ENCODE measurements around the gene ZC3H8. TPM values are rescaled to one million over a fixed set of nuclear protein-coding genes. Genes with fewer than 3 reads are reported as not detected.

ZC3H8 gene
- total RNA-seq, 1 donor from 2014 or later, result 6.4 TPM

GRCh38 chr2:112187805-112188596 is 66.8 kb downstream of the ZC3H8 start:
- H3K27ac Mint-ChIP-seq (ENCODE audit: unreplicated experiment), result no peak overlapping the region
- H3K27me3 Mint-ChIP-seq (ENCODE audit: low read depth), result no peaks in the 10 kb centered on the region
- H3K36me3 Mint-ChIP-seq (ENCODE audit: low read depth), result no peaks in the 10 kb centered on the region
- DNase-seq (ENCODE audit: low spot score), result no peak
- H3K4me1 Mint-ChIP-seq (ENCODE audit: low read depth), result peaks cover 3% of the 10 kb centered on the region
- TF ChIP-seq CTCF (IDR thresholded peaks at IDR 0.05), result no peak
- no peak overlapping the region for H3K4me3 Mint-ChIP-seq (ENCODE audit: unreplicated experiment)
- no peaks in the 10 kb centered on the region for H3K9me3 Mint-ChIP-seq (ENCODE audit: low read depth)

- Mint-ChIP-seq H3K4me3 (ENCODE audit: unreplicated experiment) (no peak overlapping the region), H3K9me3 (ENCODE audit: low read depth) (no peaks in the 10 kb centered on the region), H3K27me3 (ENCODE audit: low read depth) (no peaks in the 10 kb centered on the region), H3K36me3 (ENCODE audit: low read depth) (no peaks in the 10 kb centered on the region), H3K27ac (ENCODE audit: unreplicated experiment) (no peak overlapping the region), H3K4me1 (ENCODE audit: low read depth) (peaks cover 3% of the 10 kb centered on the region)
- TF ChIP-seq CTCF (IDR thresholded peaks at IDR 0.05), result no peak
- no peak for DNase-seq (ENCODE audit: low spot score)
Observed at GRCh38 chr2:112187046-112187715, 67.7 kb downstream of the ZC3H8 start.

- H3K36me3 Mint-ChIP-seq (ENCODE audit: low read depth), result no peaks in the 10 kb centered on the region
- H3K27ac Mint-ChIP-seq (ENCODE audit: unreplicated experiment), result no peak overlapping the region
- H3K4me1 Mint-ChIP-seq (ENCODE audit: low read depth), result peaks cover 3% of the 10 kb centered on the region
- no peaks in the 10 kb centered on the region for H3K27me3 Mint-ChIP-seq (ENCODE audit: low read depth)
- TF ChIP-seq CTCF (IDR thresholded peaks at IDR 0.05), result no peak
- no peak for DNase-seq (ENCODE audit: low spot score)
- no peak overlapping the region for H3K4me3 Mint-ChIP-seq (ENCODE audit: unreplicated experiment)
- H3K9me3 Mint-ChIP-seq (ENCODE audit: low read depth), result no peaks in the 10 kb centered on the region
Observed at GRCh38 chr2:112185131-112185530, 69.7 kb downstream of the ZC3H8 start.

- H3K9me3 Mint-ChIP-seq (ENCODE audit: low read depth), result peaks cover 8% of the 10 kb centered on the region
- H3K27ac Mint-ChIP-seq (ENCODE audit: unreplicated experiment), result no peak overlapping the region
- TF ChIP-seq CTCF (IDR thresholded peaks at IDR 0.05), result no peak
- no peak for DNase-seq (ENCODE audit: low spot score)
- peaks cover 3% of the 10 kb centered on the region for H3K4me1 Mint-ChIP-seq (ENCODE audit: low read depth)
- peaks cover 6% of the 10 kb centered on the region for H3K36me3 Mint-ChIP-seq (ENCODE audit: low read depth)
- no peak overlapping the region for H3K4me3 Mint-ChIP-seq (ENCODE audit: unreplicated experiment)
- no peaks in the 10 kb centered on the region for H3K27me3 Mint-ChIP-seq (ENCODE audit: low read depth)
Observed at GRCh38 chr2:112184121-112184520, 70.7 kb downstream of the ZC3H8 start.

- peaks cover 10% of the 10 kb centered on the region for H3K9me3 Mint-ChIP-seq (ENCODE audit: low read depth)
- H3K27me3 Mint-ChIP-seq (ENCODE audit: low read depth), result no peaks in the 10 kb centered on the region
- no peak overlapping the region for H3K27ac Mint-ChIP-seq (ENCODE audit: unreplicated experiment)
- no peak for DNase-seq (ENCODE audit: low spot score)
- TF ChIP-seq CTCF (IDR thresholded peaks at IDR 0.05), result no peak
- peaks cover 6% of the 10 kb centered on the region for H3K36me3 Mint-ChIP-seq (ENCODE audit: low read depth)
- H3K4me1 Mint-ChIP-seq (ENCODE audit: low read depth), result peaks cover 3% of the 10 kb centered on the region
- H3K4me3 Mint-ChIP-seq (ENCODE audit: unreplicated experiment), result no peak overlapping the region
Observed at GRCh38 chr2:112183327-112184025, 71.4 kb downstream of the ZC3H8 start.
